HG03139 (cell line): Measurements from ENCODE around the gene SLCO4A1.

Experiments
- ATAC-seq: cut with Tn5 transposase; IDR thresholded peaks from one replicate; pipeline ENCODE4 v1.9.1; 2021; ENCODE audit not compliant: unreplicated experiment

SLCO4A1 gene

GRCh38 chr20:62606551-62607201 lies 35.6 kb upstream of the SLCO4A1 start:
- ATAC-seq: no peak

GRCh38 chr20:62607366-62608217 lies 34.7 kb upstream of the SLCO4A1 start:
- ATAC-seq: no peak

GRCh38 chr20:62608218-62608565 lies 34.1 kb upstream of the SLCO4A1 start:
- no peak for ATAC-seq

- no peak for ATAC-seq
Observed at GRCh38 chr20:62609279-62609720, 33.0 kb upstream of the SLCO4A1 start.

- no peak for ATAC-seq
Observed at GRCh38 chr20:62609811-62610757, 32.2 kb upstream of the SLCO4A1 start.

GRCh38 chr20:62611012-62611411 lies 31.3 kb upstream of the SLCO4A1 start:
- no peak for ATAC-seq

GRCh38 chr20:62611819-62612218 lies 30.5 kb upstream of the SLCO4A1 start:
- no peak for ATAC-seq

GRCh38 chr20:62614085-62614960 lies 28.0 kb upstream of the SLCO4A1 start:
- ATAC-seq: no peak

- no peak for ATAC-seq
Observed at GRCh38 chr20:62614961-62615680, 27.2 kb upstream of the SLCO4A1 start.

- ATAC-seq: no peak
Observed at GRCh38 chr20:62615750-62616251, 26.5 kb upstream of the SLCO4A1 start.

- peak; percentile 52 for ATAC-seq
Observed at GRCh38 chr20:62616728-62617621, 25.3 kb upstream of the SLCO4A1 start.

GRCh38 chr20:62617711-62618483 lies 24.4 kb upstream of the SLCO4A1 start:
- peak; percentile 43 for ATAC-seq

GRCh38 chr20:62618611-62619529 lies 23.4 kb upstream of the SLCO4A1 start:
- ATAC-seq: peak; percentile 29

- ATAC-seq: no peak
Observed at GRCh38 chr20:62620625-62621024, 21.7 kb upstream of the SLCO4A1 start.

- ATAC-seq: no peak
Observed at GRCh38 chr20:62621251-62622110, 20.8 kb upstream of the SLCO4A1 start.
